DOHH2 (cell line): Measurements from ENCODE around the gene PSENEN.

ENCODE experiments used
- H3F3A ChIP-seq: fragments of 200-600 bp; sonication (generic), shearing (Covaris generic); 2 replicates; pipeline ENCODE4 v1.6.0; 2016; ENCODE audit warnings: antibody characterized with exemption, mild to moderate bottlenecking; ENCODE audit not compliant: control insufficient read depth, insufficient read depth
- H3K27ac ChIP-seq: fragments of 200-600 bp; sonication (generic); 2 replicates; pipeline ENCODE4 v1.5.1; 2014; ENCODE audit warnings: low read depth, mild to moderate bottlenecking, low read length, moderate library complexity
- H3K27me3 ChIP-seq: fragments of 200-600 bp; sonication (generic); 2 replicates; pipeline ENCODE4 v1.6.1; 2014; ENCODE audit warnings: mild to moderate bottlenecking, low read length, mixed read lengths; ENCODE audit not compliant: control insufficient read depth
- H3K36me3 ChIP-seq: fragments of 200-600 bp; sonication (generic); 2 replicates; pipeline ENCODE4 v1.6.1; 2014; ENCODE audit warnings: mild to moderate bottlenecking, low read length, moderate library complexity, mixed read lengths; ENCODE audit not compliant: control insufficient read depth
- H3K4me1 ChIP-seq: fragments of 200-600 bp; sonication (generic); 2 replicates; pipeline ENCODE4 v1.6.1; 2014; ENCODE audit warnings: mild to moderate bottlenecking, low read length, mixed read lengths; ENCODE audit not compliant: control insufficient read depth
- H3K4me2 ChIP-seq: fragments of 200-600 bp; sonication (generic); 2 replicates; pipeline ENCODE4 v1.6.0; 2014; ENCODE audit warnings: mild to moderate bottlenecking, low read length, moderate library complexity
- H3K4me3 ChIP-seq: fragments of 200-600 bp; sonication (generic); 2 replicates; pipeline ENCODE4 v1.5.1; 2014; ENCODE audit warnings: mild to moderate bottlenecking, low read length, mixed read lengths
- H3K79me2 ChIP-seq: fragments of 200-600 bp; sonication (generic); 2 replicates; pipeline ENCODE4 v1.6.1; 2014; ENCODE audit warnings: mild to moderate bottlenecking, low read length, mixed read lengths; ENCODE audit not compliant: control insufficient read depth
- H3K9me2 ChIP-seq: fragments of 200-600 bp; sonication (generic); replicated peaks from 2 replicates; pipeline ENCODE4 v1.6.1; 2014; ENCODE audit warnings: mild to moderate bottlenecking, low read length, mixed read lengths; ENCODE audit not compliant: control insufficient read depth
- H3K9me3 ChIP-seq: fragments of 200-600 bp; sonication (generic); 2 replicates; pipeline ENCODE4 v1.6.1; 2014; ENCODE audit warnings: antibody characterized with exemption, low read length, mixed read lengths; ENCODE audit not compliant: control insufficient read depth, insufficient read depth
- H4K20me1 ChIP-seq: fragments of 200-600 bp; sonication (generic); 2 replicates; pipeline ENCODE4 v1.6.0; 2014; ENCODE audit warnings: low read depth, mild to moderate bottlenecking, antibody characterized with exemption, low read length, moderate library complexity; ENCODE audit not compliant: control insufficient read depth, insufficient read depth
- CTCF ChIP-seq: fragments of 200-600 bp; sonication (generic); IDR thresholded peaks from one replicate; pipeline ENCODE4 v1.5.1; 2014; ENCODE audit warnings: antibody characterized with exemption, mild to moderate bottlenecking, low read depth, low read length; ENCODE audit not compliant: poor library complexity, severe bottlenecking
- EZH2phosphoT487 ChIP-seq: fragments of 200-600 bp; sonication (generic); IDR thresholded peaks from 2 replicates; pipeline ENCODE4 v1.6.1; 2017; ENCODE audit warnings: borderline replicate concordance, mild to moderate bottlenecking, antibody characterized with exemption, low read length, moderate library complexity, mixed read lengths

Gene PSENEN

GRCh38 chr19:35708391-35708790 lies 37.1 kb upstream of the PSENEN start:
- H3K4me2 ChIP-seq: no peak overlapping the region
- H3K36me3 ChIP-seq: no peaks in the 10 kb centered on the region
- no peaks in the 10 kb centered on the region for H3K9me3 ChIP-seq
- H3K27me3 ChIP-seq: peaks cover 23% of the 10 kb centered on the region
- no peaks in the 10 kb centered on the region for H3K9me2 ChIP-seq
- TF ChIP-seq EZH2phosphoT487: no peak
- TF ChIP-seq CTCF: no peak
- no peak overlapping the region for H3K4me3 ChIP-seq
- H3K27ac ChIP-seq: no peak overlapping the region
- H4K20me1 ChIP-seq: no peaks in the 10 kb centered on the region
- no peaks in the 10 kb centered on the region for H3K79me2 ChIP-seq
- peaks cover 22% of the 10 kb centered on the region for H3K4me1 ChIP-seq
- H3F3A ChIP-seq: no peaks in the 10 kb centered on the region

- H3F3A ChIP-seq: no peaks in the 10 kb centered on the region
- no peak overlapping the region for H3K27ac ChIP-seq
- H4K20me1 ChIP-seq: no peaks in the 10 kb centered on the region
- H3K4me1 ChIP-seq: peaks cover 30% of the 10 kb centered on the region
- H3K9me3 ChIP-seq: no peaks in the 10 kb centered on the region
- H3K27me3 ChIP-seq: peaks cover 23% of the 10 kb centered on the region
- H3K36me3 ChIP-seq: no peaks in the 10 kb centered on the region
- TF ChIP-seq EZH2phosphoT487: no peak
- no peak for TF ChIP-seq CTCF
- no peak overlapping the region for H3K4me2 ChIP-seq
- H3K4me3 ChIP-seq: no peak overlapping the region
- peaks cover 3% of the 10 kb centered on the region; the same call in 1 of the 2 replicates for H3K79me2 ChIP-seq
- no peaks in the 10 kb centered on the region for H3K9me2 ChIP-seq
These were observed 34.4 kb upstream of the PSENEN start for GRCh38 chr19:35710784-35711723.

GRCh38 chr19:35712567-35713505 lies 32.6 kb upstream of the PSENEN start:
- Histone ChIP-seq H3K4me3 (no peak overlapping the region), H3K36me3 (no peaks in the 10 kb centered on the region), H3K27ac (no peak overlapping the region), H3K4me1 (peaks cover 35% of the 10 kb centered on the region), H3K4me2 (no peak overlapping the region), H3F3A (no peaks in the 10 kb centered on the region), H3K9me3 (no peaks in the 10 kb centered on the region), H3K27me3 (peaks cover 23% of the 10 kb centered on the region), H4K20me1 (no peaks in the 10 kb centered on the region), H3K9me2 (no peaks in the 10 kb centered on the region), H3K79me2 (peaks cover 4% of the 10 kb centered on the region)
- TF ChIP-seq EZH2phosphoT487 (no peak), CTCF (no peak)
